NT2/D1 (cell line): ENCODE data around the gene TSPEAR.

Experiments used
- DNase-seq: peaks from one replicate; pipeline ENCODE4 v3.0.0-alpha.2; 2011; ENCODE audit warnings: low read depth, low spot score
- H3K27me3 ChIP-seq: 2 replicates; pipeline ENCODE4 v1.6.0; 2011; ENCODE audit warnings: mild to moderate bottlenecking; ENCODE audit not compliant: insufficient read length, insufficient read depth
- H3K36me3 ChIP-seq: 2 replicates; pipeline ENCODE4 v1.6.1; 2011; ENCODE audit warnings: mild to moderate bottlenecking, low read length, mixed read lengths; ENCODE audit not compliant: insufficient read depth, insufficient read length
- H3K4me1 ChIP-seq: 2 replicates; pipeline ENCODE4 v1.5.1; 2011; ENCODE audit not compliant: insufficient read depth, insufficient read length
- H3K4me3 ChIP-seq: 2 replicates; pipeline ENCODE4 v1.5.1; 2011; ENCODE audit warnings: low read depth; ENCODE audit not compliant: insufficient read length
- H3K9ac ChIP-seq: 2 replicates; pipeline ENCODE4 v1.6.0; 2011; ENCODE audit warnings: low read depth; ENCODE audit not compliant: insufficient read length
- H3K9me3 ChIP-seq: 2 replicates; pipeline ENCODE4 v1.5.1; 2011; ENCODE audit warnings: mild to moderate bottlenecking, low read length; ENCODE audit not compliant: insufficient read depth
- SUZ12 ChIP-seq: IDR thresholded peaks from 2 replicates; pipeline ENCODE4 v1.6.1; 2011; ENCODE audit not compliant: insufficient read length, insufficient read depth; ENCODE audit errors: extremely low read depth
- YY1 ChIP-seq: IDR thresholded peaks from 2 replicates; pipeline ENCODE4 v1.6.1; 2011; ENCODE audit not compliant: insufficient read length, insufficient read depth
- ZNF274 ChIP-seq: IDR thresholded peaks from 2 replicates; pipeline ENCODE4 v1.6.1; 2011; ENCODE audit warnings: mild to moderate bottlenecking, low read depth, low read length

Gene TSPEAR

GRCh38 chr21:44498280-44499210 lies 212.8 kb downstream of the TSPEAR start:
- TF ChIP-seq YY1 = no peak
- no peak for TF ChIP-seq ZNF274
- TF ChIP-seq SUZ12 = no peak
- no peak overlapping the region for H3K9ac ChIP-seq
- H3K4me1 ChIP-seq = peaks cover 8% of the 10 kb centered on the region
- no peaks in the 10 kb centered on the region for H3K36me3 ChIP-seq
- no peak for DNase-seq
- no peaks in the 10 kb centered on the region for H3K27me3 ChIP-seq
- H3K9me3 ChIP-seq = peaks cover 12% of the 10 kb centered on the region
- H3K4me3 ChIP-seq = no peak overlapping the region

- no peak overlapping the region for H3K4me3 ChIP-seq
- no peaks in the 10 kb centered on the region for H3K27me3 ChIP-seq
- H3K9me3 ChIP-seq = peaks cover 21% of the 10 kb centered on the region
- no peaks in the 10 kb centered on the region for H3K36me3 ChIP-seq
- DNase-seq = no peak
- TF ChIP-seq ZNF274 (no peak), SUZ12 (no peak), YY1 (no peak)
- no peak overlapping the region for H3K9ac ChIP-seq
- peaks cover 8% of the 10 kb centered on the region for H3K4me1 ChIP-seq
Observed at GRCh38 chr21:44497703-44498126, 213.7 kb downstream of the TSPEAR start.

GRCh38 chr21:44496564-44497550 lies 214.5 kb downstream of the TSPEAR start:
- TF ChIP-seq YY1 (no peak), ZNF274 (no peak), SUZ12 (no peak)
- Histone ChIP-seq H3K27me3 (no peaks in the 10 kb centered on the region), H3K36me3 (no peaks in the 10 kb centered on the region), H3K9me3 (peaks cover 29% of the 10 kb centered on the region), H3K9ac (no peak overlapping the region), H3K4me1 (peaks cover 8% of the 10 kb centered on the region), H3K4me3 (no peak overlapping the region)
- DNase-seq = no peak

- Histone ChIP-seq H3K27me3 (no peaks in the 10 kb centered on the region), H3K4me1 (peaks cover 8% of the 10 kb centered on the region), H3K9me3 (peaks cover 39% of the 10 kb centered on the region), H3K9ac (no peak overlapping the region), H3K4me3 (no peak overlapping the region), H3K36me3 (no peaks in the 10 kb centered on the region)
- no peak for DNase-seq
- TF ChIP-seq YY1 = no peak
- no peak for TF ChIP-seq SUZ12
- TF ChIP-seq ZNF274 = no peak
Observed at GRCh38 chr21:44495611-44496563, 215.5 kb downstream of the TSPEAR start.

GRCh38 chr21:44494956-44495355 lies 216.4 kb downstream of the TSPEAR start:
- H3K4me3 ChIP-seq = no peak overlapping the region
- TF ChIP-seq YY1 (no peak), SUZ12 (no peak)
- peaks cover 8% of the 10 kb centered on the region for H3K4me1 ChIP-seq
- no peak overlapping the region for H3K9ac ChIP-seq
- H3K36me3 ChIP-seq = no peaks in the 10 kb centered on the region
- H3K9me3 ChIP-seq = peaks cover 48% of the 10 kb centered on the region
- no peaks in the 10 kb centered on the region for H3K27me3 ChIP-seq
- DNase-seq = no peak

GRCh38 chr21:44494418-44494817 lies 217.0 kb downstream of the TSPEAR start:
- no peak for DNase-seq
- H3K9me3 ChIP-seq = peaks cover 51% of the 10 kb centered on the region
- no peaks in the 10 kb centered on the region for H3K27me3 ChIP-seq
- no peaks in the 10 kb centered on the region for H3K36me3 ChIP-seq
- no peak for TF ChIP-seq YY1
- TF ChIP-seq ZNF274 = no peak
- no peak for TF ChIP-seq SUZ12
- peaks cover 8% of the 10 kb centered on the region for H3K4me1 ChIP-seq
- no peak overlapping the region for H3K9ac ChIP-seq
- no peak overlapping the region for H3K4me3 ChIP-seq
